ENCODE measurements around the gene DGCR6L. TPM values are rescaled to one million over a fixed set of nuclear protein-coding genes. Genes with fewer than 3 reads are reported as not detected.
A peak's percentile ranks its signal among the peaks of the same experiment; 100 is the strongest.
"Not testable (repeated sequence)": the region's sequence is repeated elsewhere in the genome, so short reads cannot be mapped to it uniquely, and the experiment has no call there.

Gene DGCR6L
- total RNA-seq, 1 donor from 2014 or later = 56.9 TPM

DNA sequence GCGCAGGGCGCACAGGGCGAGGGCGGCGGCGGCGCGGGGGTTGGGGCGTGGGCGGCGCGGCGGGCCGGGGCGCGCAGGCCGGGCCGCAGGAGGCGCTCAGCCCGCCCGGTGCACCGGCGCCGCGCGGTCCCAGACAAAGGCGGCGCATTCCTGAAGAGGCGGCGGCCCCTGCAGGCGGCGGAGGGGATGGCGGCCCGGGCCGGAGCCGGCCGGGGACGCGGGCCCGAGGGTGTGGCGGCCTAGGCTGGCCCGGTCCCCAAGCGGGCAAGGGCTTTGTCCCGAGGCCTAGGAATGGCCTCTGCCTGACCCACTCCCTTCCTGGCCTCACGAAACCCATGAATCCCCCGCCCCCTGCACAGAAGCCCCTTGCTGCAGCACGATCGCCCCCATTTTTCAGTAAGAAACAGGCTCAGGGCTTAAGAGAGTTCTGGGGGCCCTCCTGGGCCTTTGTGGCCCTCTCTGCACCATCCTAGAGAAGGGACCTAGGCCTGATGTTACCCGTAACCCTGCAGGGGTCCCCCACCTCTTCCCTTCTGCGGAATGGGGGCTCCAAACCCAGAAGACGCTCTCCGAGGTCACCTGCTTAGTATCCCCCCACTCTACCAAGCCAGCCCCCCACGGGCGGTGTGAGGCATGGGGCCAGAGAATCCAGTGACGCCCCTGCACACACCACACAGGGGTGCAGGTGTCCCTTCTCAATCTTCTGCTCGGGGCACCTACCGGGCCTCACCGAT lies 51.4 kb downstream of the DGCR6L start, which contains the start of gene RTN4R:
Gene RTN4R (minus strand): TSS at position 40 of the 734 bp plus-strand sequence. CDS start 226 bp downstream, outside the sequence.
- TF ChIP-seq, protein P1, sequence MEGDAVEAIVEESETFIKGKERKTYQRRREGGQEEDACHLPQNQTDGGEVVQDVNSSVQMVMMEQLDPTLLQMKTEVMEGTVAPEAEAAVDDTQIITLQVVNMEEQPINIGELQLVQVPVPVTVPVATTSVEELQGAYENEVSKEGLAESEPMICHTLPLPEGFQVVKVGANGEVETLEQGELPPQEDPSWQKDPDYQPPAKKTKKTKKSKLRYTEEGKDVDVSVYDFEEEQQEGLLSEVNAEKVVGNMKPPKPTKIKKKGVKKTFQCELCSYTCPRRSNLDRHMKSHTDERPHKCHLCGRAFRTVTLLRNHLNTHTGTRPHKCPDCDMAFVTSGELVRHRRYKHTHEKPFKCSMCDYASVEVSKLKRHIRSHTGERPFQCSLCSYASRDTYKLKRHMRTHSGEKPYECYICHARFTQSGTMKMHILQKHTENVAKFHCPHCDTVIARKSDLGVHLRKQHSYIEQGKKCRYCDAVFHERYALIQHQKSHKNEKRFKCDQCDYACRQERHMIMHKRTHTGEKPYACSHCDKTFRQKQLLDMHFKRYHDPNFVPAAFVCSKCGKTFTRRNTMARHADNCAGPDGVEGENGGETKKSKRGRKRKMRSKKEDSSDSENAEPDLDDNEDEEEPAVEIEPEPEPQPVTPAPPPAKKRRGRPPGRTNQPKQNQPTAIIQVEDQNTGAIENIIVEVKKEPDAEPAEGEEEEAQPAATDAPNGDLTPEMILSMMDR (conservative IDR thresholded peaks at IDR 0.05; ENCODE audit: low read depth, low read length) = peak; percentile 58
- DNase-seq (ENCODE audit: low read depth) = no peak
- H3K4me3 ChIP-seq (ENCODE audit: low read depth, low read length) = peak within 1 kb of the TSS; percentile 47

DNA sequence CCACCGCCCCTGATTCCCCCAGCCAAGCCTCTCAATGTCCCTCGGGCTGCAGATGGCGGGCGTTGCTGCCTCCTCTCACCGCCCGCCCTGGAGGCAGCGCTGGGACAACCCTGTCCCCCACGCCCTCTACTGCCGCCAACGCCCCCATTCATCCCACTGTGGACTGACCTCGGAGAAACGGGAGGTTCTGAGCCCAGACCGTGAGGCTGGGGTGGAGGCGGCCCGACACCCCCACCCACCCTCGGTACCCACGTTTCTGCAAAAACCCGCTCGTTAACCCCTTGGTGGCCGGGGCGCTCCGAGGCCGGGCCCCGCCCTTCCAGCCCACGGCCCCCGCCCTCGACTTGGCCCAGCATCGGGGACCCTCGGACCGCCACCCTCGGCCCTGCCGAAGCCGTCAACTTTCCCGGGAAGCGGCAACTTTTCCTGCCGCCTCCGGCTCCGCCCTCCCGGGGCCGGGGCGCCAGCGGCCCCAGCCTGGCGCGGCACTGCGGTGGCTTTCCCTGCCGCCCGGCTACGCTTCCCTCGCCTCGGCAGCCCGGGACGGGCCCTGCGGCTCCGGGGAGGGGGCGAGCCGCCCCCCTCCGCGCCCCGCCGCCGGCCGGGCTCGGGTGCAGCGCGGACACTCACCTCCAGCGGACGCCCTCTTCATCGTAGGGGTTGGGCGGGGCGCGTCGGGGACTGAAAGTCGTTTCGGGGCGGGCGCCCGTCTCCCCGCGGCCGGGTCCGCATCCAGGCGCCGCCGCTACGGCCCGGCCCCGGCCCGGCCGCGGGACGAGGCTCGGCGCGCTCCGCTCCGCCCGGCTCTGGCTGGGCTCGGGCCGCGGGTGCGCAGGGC lies 52.2 kb downstream of the DGCR6L start:
- TF ChIP-seq, protein P1 (conservative IDR thresholded peaks at IDR 0.05; ENCODE audit: low read depth, low read length) = no peak
- H3K4me3 ChIP-seq (ENCODE audit: low read depth, low read length) = peak overlapping the region; percentile 47
- no peak for DNase-seq (ENCODE audit: low read depth)

DNA sequence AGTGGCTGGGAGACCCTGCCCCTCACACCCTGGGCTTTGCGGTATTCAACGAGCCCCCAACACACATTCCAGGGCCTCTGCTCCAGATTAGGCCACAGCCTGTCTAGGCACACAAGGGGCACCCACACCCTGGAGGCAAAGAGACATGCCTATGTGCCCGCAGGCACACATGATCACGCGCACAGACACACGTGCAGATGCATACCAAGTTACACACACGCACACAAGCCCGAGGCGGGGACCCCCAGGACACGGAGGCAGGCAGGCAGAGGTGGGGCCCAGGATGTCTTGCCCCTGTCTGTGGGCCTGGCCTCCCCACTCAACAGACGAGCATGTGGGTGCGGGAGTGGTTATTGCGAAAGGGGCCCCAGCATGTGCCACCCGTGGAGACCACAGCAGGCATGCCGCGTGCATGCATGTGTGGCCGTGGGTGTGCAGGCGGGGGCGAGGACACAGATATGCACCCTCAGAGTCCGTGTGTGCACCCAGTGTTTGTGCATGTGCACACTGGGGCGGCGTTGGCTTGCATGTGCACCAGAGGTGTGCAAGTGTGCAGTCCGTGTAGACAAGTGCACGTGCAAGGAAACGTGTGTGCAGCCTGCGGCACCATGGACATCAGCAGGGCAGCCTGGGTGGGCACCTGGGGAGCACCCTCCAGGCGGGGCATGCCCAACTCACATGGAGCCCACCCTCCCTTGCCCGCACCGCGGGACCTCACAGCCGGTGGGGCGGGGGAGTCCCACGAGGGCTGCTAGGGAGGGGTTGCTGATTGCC lies 53.0 kb downstream of the DGCR6L start:
- H3K4me3 ChIP-seq (ENCODE audit: low read depth, low read length) = peak overlapping the region; percentile 47
- not testable (repeated sequence) for DNase-seq (ENCODE audit: low read depth)

DNA sequence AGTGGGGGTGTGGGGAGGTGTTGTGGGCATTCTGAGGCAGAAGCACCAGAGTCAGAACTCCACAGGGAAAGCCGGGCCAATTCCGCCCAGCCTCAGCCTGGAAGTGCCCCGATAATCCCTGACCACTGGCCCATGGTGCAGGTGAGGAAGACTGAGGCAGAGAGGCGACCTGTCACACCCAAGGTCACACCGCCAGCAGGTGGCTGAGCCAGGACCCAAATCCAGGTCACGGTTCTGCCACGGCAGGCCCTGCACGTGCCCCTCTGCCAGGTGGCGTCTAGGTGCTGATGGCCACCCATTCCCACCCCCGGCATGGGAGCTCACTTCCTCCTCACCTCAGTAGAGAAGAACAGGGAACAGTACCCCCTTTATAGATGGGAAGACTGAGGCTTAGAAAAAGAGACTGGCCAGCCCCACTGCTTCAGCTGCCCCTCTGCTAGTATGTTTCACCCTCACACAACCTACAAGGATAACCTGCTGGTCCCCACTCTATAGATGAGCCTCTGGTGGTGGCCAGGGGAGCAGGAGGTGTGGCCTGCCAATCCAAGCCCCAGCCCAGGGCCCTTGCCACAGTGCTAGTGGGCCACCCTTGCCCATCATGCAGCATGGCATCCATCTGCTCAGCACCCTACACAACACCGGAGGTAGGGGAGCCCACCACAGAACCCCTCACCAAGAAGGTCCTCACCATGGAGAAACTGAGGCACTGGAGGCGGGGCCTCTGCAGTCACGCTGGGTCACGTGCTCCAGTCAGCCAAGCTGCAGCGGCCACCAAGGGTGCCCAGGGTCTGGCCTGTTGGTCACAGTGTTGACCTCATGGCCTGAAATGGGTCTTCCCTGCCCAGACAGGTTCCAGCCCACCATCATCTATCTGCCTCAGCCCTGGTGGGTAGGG lies 53.8 kb downstream of the DGCR6L start:
- DNase-seq (ENCODE audit: low read depth); H3K4me3 ChIP-seq (ENCODE audit: low read depth, low read length): not testable (repeated sequence)

DNA sequence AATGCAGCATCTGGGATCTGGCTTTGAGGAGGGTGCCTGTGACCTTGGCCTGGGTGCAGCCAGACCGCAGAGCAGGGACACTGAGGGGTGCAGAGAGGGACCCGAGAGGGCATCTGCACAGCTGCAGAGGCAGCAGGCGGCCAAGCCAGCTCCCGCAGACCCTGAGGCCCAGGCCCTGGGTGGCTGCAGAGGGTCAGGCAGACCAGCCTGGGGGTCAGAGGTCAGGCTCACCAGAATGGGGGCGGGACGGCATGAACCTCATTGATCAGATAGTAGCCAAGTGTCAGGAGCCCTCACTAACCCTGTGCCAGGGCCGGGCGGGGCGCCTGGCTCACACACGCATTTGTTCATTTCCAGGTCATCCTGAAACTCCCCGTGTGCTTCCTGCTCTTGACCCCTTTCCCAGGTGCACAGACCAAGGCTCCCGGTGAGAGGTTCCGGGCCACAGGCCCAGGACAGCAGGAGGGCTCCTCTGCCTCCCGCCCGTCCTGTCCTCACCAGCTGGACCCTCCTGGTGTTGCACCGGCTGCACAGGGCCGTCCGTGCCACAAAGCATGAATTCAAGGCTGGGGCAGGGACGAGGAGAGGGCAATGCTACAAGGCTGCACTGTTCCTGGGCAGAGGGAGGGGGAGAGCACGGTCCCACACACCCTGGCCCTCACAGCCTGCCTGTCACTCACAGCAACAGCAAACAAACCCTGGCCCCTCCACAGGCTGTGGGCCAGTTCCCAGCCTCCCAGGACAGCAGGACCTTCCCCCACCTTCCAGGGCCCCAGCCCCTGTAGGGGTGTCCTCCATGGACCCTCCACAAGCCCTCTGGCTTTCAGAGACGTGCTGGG lies 55.0 kb downstream of the DGCR6L start:
- TF ChIP-seq, protein P1 (conservative IDR thresholded peaks at IDR 0.05; ENCODE audit: low read depth, low read length) = no peak
- no peak for DNase-seq (ENCODE audit: low read depth)

More for the DNA sequence above, 55.0 kb downstream of the DGCR6L start:
- no peak overlapping the region for H3K4me3 ChIP-seq (ENCODE audit: low read depth, low read length)

Other genes starting within 250 kb of the DGCR6L start
- 26.3 and 26.5 TPM in 2 replicates for gene DGCR8, start 239.8 kb downstream of the DGCR6L start, total RNA-seq
- gene RANBP1, start 204.0 kb downstream of the DGCR6L start, total RNA-seq = 1,034 and 1,401 TPM in 2 replicates
- 21.3 and 52.7 TPM in 2 replicates for gene TRMT2A, start 202.8 kb downstream of the DGCR6L start, total RNA-seq
- 14.8 and 37.8 TPM in 2 replicates for gene ZDHHC8, start 188.3 kb downstream of the DGCR6L start, total RNA-seq
- 0.36 TPM in 1 of 2 replicates, not detected in the other for gene CCDC188, start 169.0 kb downstream of the DGCR6L start, total RNA-seq
- gene RTN4R, start 51.7 kb downstream of the DGCR6L start, total RNA-seq = 12.1 and 18.6 TPM in 2 replicates
- 14.4 and 26.4 TPM in 2 replicates for gene ZNF74, start 74.1 kb upstream of the DGCR6L start, total RNA-seq
- gene SCARF2, start 117.8 kb upstream of the DGCR6L start, total RNA-seq = 12.6 and 15.0 TPM in 2 replicates
- 18.0 and 21.9 TPM in 2 replicates for gene KLHL22, start 175.7 kb upstream of the DGCR6L start, total RNA-seq
- gene MED15, start 187.6 kb upstream of the DGCR6L start, total RNA-seq = 51.9 and 57.7 TPM in 2 replicates